ENCODE data around the gene CEP152. TPM values are rescaled to one million over a fixed set of nuclear protein-coding genes. Genes with fewer than 3 reads are reported as not detected.

Gene CEP152
- total and polyA plus RNA-seq, 2 donors from 2014 or later, result 1.4 to 4.5 TPM

DNA sequence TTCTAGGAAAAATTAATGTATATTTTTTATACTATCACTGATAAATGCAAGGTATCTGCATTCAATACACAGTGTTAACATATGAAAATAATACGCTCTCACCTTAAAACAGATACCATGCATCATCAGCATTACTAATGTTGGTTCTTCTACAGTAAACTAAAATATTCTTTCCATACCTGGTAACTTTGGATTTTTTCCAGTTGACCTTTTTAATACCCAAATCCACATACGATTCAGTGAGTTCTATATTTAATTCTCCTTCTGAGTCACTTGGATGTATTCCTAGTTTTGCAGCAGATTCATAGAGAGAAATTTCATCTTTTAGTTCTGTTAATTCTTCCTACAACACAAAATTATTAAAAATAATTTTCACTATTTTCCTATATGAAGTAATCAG is 29.9 kb downstream of the CEP152 start:
- FAIRE-seq (no peak), DNase-seq (no peak)
- intact Hi-C loops (cut with DNase I), result no loop called here
- no peaks in the 10 kb centered on the region for H3K27me3 ChIP-seq (ENCODE audit: control insufficient read depth, insufficient read depth, low read length)
- H3K9me3 ChIP-seq (ENCODE audit: control insufficient read depth in 2 of 3, insufficient read depth in 1 of 3, low read length in 3 of 3), result no peaks in the 10 kb centered on the region
- H3K36me3 ChIP-seq (ENCODE audit: control insufficient read depth in 2 of 3, insufficient read depth in 3 of 3, low read length in 3 of 3), result peaks cover 0 to 5% (median 0%) of the 10 kb centered on the region in 3 donors
- H3K9ac ChIP-seq (ENCODE audit: low read length in 3 of 3), result no peak overlapping the region
- no peak overlapping the region for H3K4me3 ChIP-seq (ENCODE audit: low read length in 3 of 3)
- peaks cover 0 to 18% (median 4%) of the 10 kb centered on the region in 3 donors for H3K4me1 ChIP-seq (ENCODE audit: control insufficient read depth in 2 of 3, insufficient read depth in 2 of 3, low read depth in 1 of 3, low read length in 3 of 3)
- TF ChIP-seq, protein P1, sequence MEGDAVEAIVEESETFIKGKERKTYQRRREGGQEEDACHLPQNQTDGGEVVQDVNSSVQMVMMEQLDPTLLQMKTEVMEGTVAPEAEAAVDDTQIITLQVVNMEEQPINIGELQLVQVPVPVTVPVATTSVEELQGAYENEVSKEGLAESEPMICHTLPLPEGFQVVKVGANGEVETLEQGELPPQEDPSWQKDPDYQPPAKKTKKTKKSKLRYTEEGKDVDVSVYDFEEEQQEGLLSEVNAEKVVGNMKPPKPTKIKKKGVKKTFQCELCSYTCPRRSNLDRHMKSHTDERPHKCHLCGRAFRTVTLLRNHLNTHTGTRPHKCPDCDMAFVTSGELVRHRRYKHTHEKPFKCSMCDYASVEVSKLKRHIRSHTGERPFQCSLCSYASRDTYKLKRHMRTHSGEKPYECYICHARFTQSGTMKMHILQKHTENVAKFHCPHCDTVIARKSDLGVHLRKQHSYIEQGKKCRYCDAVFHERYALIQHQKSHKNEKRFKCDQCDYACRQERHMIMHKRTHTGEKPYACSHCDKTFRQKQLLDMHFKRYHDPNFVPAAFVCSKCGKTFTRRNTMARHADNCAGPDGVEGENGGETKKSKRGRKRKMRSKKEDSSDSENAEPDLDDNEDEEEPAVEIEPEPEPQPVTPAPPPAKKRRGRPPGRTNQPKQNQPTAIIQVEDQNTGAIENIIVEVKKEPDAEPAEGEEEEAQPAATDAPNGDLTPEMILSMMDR (IDR thresholded peaks at IDR 0.05; ENCODE audit: borderline replicate concordance, extremely low read depth, insufficient read depth), result no peak
- H3K27ac ChIP-seq (ENCODE audit: low read depth in 2 of 2, low read length in 2 of 2), result no peak overlapping the region

DNA sequence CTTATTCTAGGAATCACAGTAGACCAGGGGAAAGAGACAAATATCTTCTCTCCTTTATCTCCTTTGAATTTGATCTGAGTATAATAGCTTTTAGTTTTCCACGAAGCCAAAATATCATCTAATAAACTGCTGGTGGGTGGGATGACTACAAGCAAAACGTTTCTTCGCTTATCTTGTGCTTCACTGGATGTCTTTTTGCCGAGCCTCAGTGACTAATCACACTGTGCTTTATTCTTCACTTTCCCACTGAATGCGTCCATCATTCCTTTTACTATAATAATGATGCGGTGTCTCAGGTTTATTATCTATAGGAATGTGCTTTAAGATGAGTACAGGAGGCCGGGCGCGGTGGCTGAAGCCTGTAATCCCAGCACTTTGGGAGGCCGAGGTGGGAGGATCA is 32.5 kb downstream of the CEP152 start:
- no peak overlapping the region for H3K4me3 ChIP-seq (ENCODE audit: low read length in 3 of 3)
- TF ChIP-seq, protein P1 (IDR thresholded peaks at IDR 0.05; ENCODE audit: borderline replicate concordance, extremely low read depth, insufficient read depth), result no peak
- intact Hi-C loops (cut with DNase I), result no loop called here
- no peak overlapping the region for H3K9ac ChIP-seq (ENCODE audit: low read length in 3 of 3)
- H3K27me3 ChIP-seq (ENCODE audit: control insufficient read depth, insufficient read depth, low read length), result no peaks in the 10 kb centered on the region
- FAIRE-seq (no peak), DNase-seq (peak in 1 of 5 donors; percentile 34)
- H3K4me1 ChIP-seq (ENCODE audit: control insufficient read depth in 2 of 3, insufficient read depth in 2 of 3, low read depth in 1 of 3, low read length in 3 of 3), result peaks cover 0 to 15% (median 4%) of the 10 kb centered on the region in 3 donors
- peaks cover 0 to 5% (median 0%) of the 10 kb centered on the region in 3 donors for H3K36me3 ChIP-seq (ENCODE audit: control insufficient read depth in 2 of 3, insufficient read depth in 3 of 3, low read length in 3 of 3)
- H3K9me3 ChIP-seq (ENCODE audit: control insufficient read depth in 2 of 3, insufficient read depth in 1 of 3, low read length in 3 of 3), result no peaks in the 10 kb centered on the region
- no peak overlapping the region for H3K27ac ChIP-seq (ENCODE audit: low read depth in 2 of 2, low read length in 2 of 2)

DNA sequence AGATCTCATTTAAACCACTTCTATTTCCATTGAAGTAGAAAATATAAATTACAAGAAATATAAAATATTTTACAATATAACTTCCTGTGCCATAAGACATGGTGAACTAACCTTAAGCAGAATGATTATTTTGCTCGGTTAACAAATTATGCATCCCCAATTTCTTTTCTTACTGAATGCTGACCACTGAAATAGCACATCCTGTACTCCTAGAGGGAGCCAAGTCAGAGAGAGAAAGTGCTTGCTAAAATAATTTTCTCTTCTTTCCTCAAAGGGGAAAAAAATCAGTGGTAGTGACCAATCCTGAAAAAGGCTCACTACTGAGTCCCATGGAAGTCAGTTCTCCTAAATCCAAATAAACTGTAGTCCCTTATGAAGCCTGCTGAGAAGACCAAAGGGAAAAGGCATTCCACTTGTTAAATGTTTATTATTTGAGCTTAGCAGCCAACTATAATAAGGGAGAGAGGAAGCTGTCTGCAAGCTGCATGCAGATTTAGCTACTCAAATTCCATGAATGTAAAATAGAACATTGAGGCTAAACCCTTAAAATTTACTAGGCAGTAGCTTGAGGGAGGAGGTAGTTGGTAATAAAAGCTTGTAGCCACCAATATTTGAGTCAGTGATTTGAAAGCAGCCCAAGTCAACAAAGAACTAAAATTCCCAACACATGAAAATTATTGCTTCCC is 33.1 kb downstream of the CEP152 start:
- Histone ChIP-seq H3K4me3 (ENCODE audit: low read length in 3 of 3) (no peak overlapping the region), H3K36me3 (ENCODE audit: control insufficient read depth in 2 of 3, insufficient read depth in 3 of 3, low read length in 3 of 3) (peaks cover 0 to 5% (median 0%) of the 10 kb centered on the region in 3 donors), H3K27me3 (ENCODE audit: control insufficient read depth, insufficient read depth, low read length) (no peaks in the 10 kb centered on the region), H3K27ac (ENCODE audit: low read depth in 2 of 2, low read length in 2 of 2) (no peak overlapping the region), H3K9me3 (ENCODE audit: control insufficient read depth in 2 of 3, insufficient read depth in 1 of 3, low read length in 3 of 3) (no peaks in the 10 kb centered on the region), H3K9ac (ENCODE audit: low read length in 3 of 3) (no peak overlapping the region), H3K4me1 (ENCODE audit: control insufficient read depth in 2 of 3, insufficient read depth in 2 of 3, low read depth in 1 of 3, low read length in 3 of 3) (peaks cover 0 to 15% (median 4%) of the 10 kb centered on the region in 3 donors)
- DNase-seq (peak in 1 of 5 donors; percentile 10), FAIRE-seq (no peak)
- TF ChIP-seq, protein P1 (IDR thresholded peaks at IDR 0.05; ENCODE audit: borderline replicate concordance, extremely low read depth, insufficient read depth), result no peak
- intact Hi-C loops (cut with DNase I), result no loop called here

Measured in kidney (tissue), 14 donors.